ENCODE data around the gene RGMA. TPM values are rescaled to one million over a fixed set of nuclear protein-coding genes. Genes with fewer than 3 reads are reported as not detected.

RGMA gene
- total RNA-seq, 2 donors from 2014 or later = 22.1 to 55.7 TPM

- Histone ChIP-seq H3K4me3 (peak overlapping the region; percentile 96), H3K27ac (peak overlapping the region; percentile 11 to 88), H3K27me3 (replicated peaks; ENCODE audit: insufficient read depth) (no peaks in the 10 kb centered on the region), H3K4me1 (ENCODE audit: control insufficient read depth in 1 of 2, low read depth in 2 of 2) (peaks cover 3 to 36% of the 10 kb centered on the region in 2 donors), H3K36me3 (no peaks in the 10 kb centered on the region), H3K9me3 (no peaks in the 10 kb centered on the region)
- ATAC-seq (ENCODE audit: insufficient number of reproducible peaks, low FRiP score, low read depth) (no peak), DNase-seq (ENCODE audit: low spot score) (no peak)
- TF ChIP-seq CTCF (IDR thresholded peaks at IDR 0.05) = no peak
Measured at GRCh38 chr15:93073465-93073952, 15.5 kb downstream of the RGMA start.

GRCh38 chr15:93072411-93073394 lies 16.3 kb downstream of the RGMA start:
- ATAC-seq (ENCODE audit: insufficient number of reproducible peaks, low FRiP score, low read depth) = peak; percentile 59
- H3K9me3 ChIP-seq = no peaks in the 10 kb centered on the region
- peaks cover 7 to 45% of the 10 kb centered on the region in 2 donors for H3K4me1 ChIP-seq (ENCODE audit: control insufficient read depth in 1 of 2, low read depth in 2 of 2)
- H3K27ac ChIP-seq = peak overlapping the region; percentile 84 to 88
- no peaks in the 10 kb centered on the region for H3K27me3 ChIP-seq (replicated peaks; ENCODE audit: insufficient read depth)
- no peak for DNase-seq (ENCODE audit: low spot score)
- H3K36me3 ChIP-seq = no peaks in the 10 kb centered on the region
- H3K4me3 ChIP-seq = peak overlapping the region; percentile 96
- TF ChIP-seq CTCF (IDR thresholded peaks at IDR 0.05) = no peak

GRCh38 chr15:93072011-93072410 lies 17.0 kb downstream of the RGMA start:
- H3K9me3 ChIP-seq = no peaks in the 10 kb centered on the region
- peaks cover 12 to 51% of the 10 kb centered on the region in 2 donors for H3K4me1 ChIP-seq (ENCODE audit: control insufficient read depth in 1 of 2, low read depth in 2 of 2)
- no peak for TF ChIP-seq CTCF (IDR thresholded peaks at IDR 0.05)
- H3K36me3 ChIP-seq = no peaks in the 10 kb centered on the region
- ATAC-seq (ENCODE audit: insufficient number of reproducible peaks, low FRiP score, low read depth) (no peak), DNase-seq (ENCODE audit: low spot score) (no peak)
- H3K4me3 ChIP-seq = peak overlapping the region; percentile 96
- H3K27me3 ChIP-seq (replicated peaks; ENCODE audit: insufficient read depth) = no peaks in the 10 kb centered on the region
- peak overlapping the region; percentile 84 to 88 for H3K27ac ChIP-seq

- Histone ChIP-seq H3K27ac (peak overlapping the region; percentile 84 to 88), H3K4me1 (ENCODE audit: control insufficient read depth in 1 of 2, low read depth in 2 of 2) (peaks cover 17 to 57% of the 10 kb centered on the region in 2 donors), H3K36me3 (no peaks in the 10 kb centered on the region), H3K4me3 (peak overlapping the region; percentile 96), H3K27me3 (replicated peaks; ENCODE audit: insufficient read depth) (no peaks in the 10 kb centered on the region), H3K9me3 (no peaks in the 10 kb centered on the region)
- no peak for TF ChIP-seq CTCF (IDR thresholded peaks at IDR 0.05)
- no peak for DNase-seq (ENCODE audit: low spot score)
- no peak for ATAC-seq (ENCODE audit: insufficient number of reproducible peaks, low FRiP score, low read depth)
Measured at GRCh38 chr15:93071469-93071936, 17.5 kb downstream of the RGMA start.

All from thoracic aorta (tissue), 2 donors.